Thoracic aorta (tissue), 2 donors: ENCODE measurements around the gene CD83. TPM values are rescaled to one million over a fixed set of nuclear protein-coding genes. Genes with fewer than 3 reads are reported as not detected.

Experiments used
- ATAC-seq: fragments of 150-250 bp; one replicate; pipeline ENCODE4 v1.8.0; 2017; ENCODE audit warnings: low read depth; ENCODE audit not compliant: insufficient number of reproducible peaks, low FRiP score
- DNase-seq: peaks from one replicate; pipeline ENCODE4 v3.0.0-alpha.2; 2020; ENCODE audit warnings: low spot score
- H3K27ac ChIP-seq, 2 donors: fragments of 200-600 bp; sonication (generic); 1 replicate in 1 of 2; 2 replicates in 1 of 2; pipeline ENCODE4 v1.5.1; 2016; ENCODE audit warnings: mild to moderate bottlenecking in 2 of 2, moderate library complexity in 2 of 2
- H3K27me3 ChIP-seq: fragments of 200-600 bp; sonication (generic); replicated peaks from 2 replicates; pipeline ENCODE4 v1.6.0; 2016; ENCODE audit warnings: mild to moderate bottlenecking; ENCODE audit not compliant: insufficient read depth
- H3K36me3 ChIP-seq: fragments of 200-600 bp; sonication (generic); one replicate; pipeline ENCODE4 v1.5.1; 2016
- H3K4me1 ChIP-seq, 2 donors: fragments of 200-600 bp; sonication (generic); 1 replicate in 1 of 2; 2 replicates in 1 of 2; pipeline versions ENCODE4 v1.5.1 to v1.6.0; 2016; ENCODE audit warnings: low read depth in 2 of 2, mild to moderate bottlenecking in 1 of 2; ENCODE audit not compliant: control insufficient read depth in 1 of 2
- H3K4me3 ChIP-seq: fragments of 200-600 bp; sonication (generic); 2 replicates; pipeline ENCODE4 v1.5.1; 2016; ENCODE audit warnings: mild to moderate bottlenecking
- H3K9me3 ChIP-seq: fragments of 200-600 bp; sonication (generic); 2 replicates; pipeline ENCODE4 v1.5.1; 2016
- CTCF ChIP-seq: fragments of 200-600 bp; sonication (generic); IDR thresholded peaks from one replicate; pipeline ENCODE4 v1.5.1; 2019; ENCODE audit warnings: antibody characterized with exemption
- total RNA-seq, 2 donors: library from RNA; depleted of rRNA; stranded (reverse); fragments of >200 nt; gene quantifications; one replicate each; pipeline versions ENCODE4 v1.1.0 to v1.2.3, GENCODE V29; 2016

CD83 gene
- total RNA-seq, 2 donors from 2014 or later, result 1.1 to 8.0 TPM

GRCh38 chr6:14085176-14085787 is 32.3 kb upstream of the CD83 start:
- H3K4me3 ChIP-seq, result no peak overlapping the region
- no peak for ATAC-seq
- H3K27ac ChIP-seq, result no peak overlapping the region
- H3K9me3 ChIP-seq, result no peaks in the 10 kb centered on the region
- H3K36me3 ChIP-seq, result no peaks in the 10 kb centered on the region
- H3K27me3 ChIP-seq, result no peaks in the 10 kb centered on the region
- TF ChIP-seq CTCF, result no peak
- no peak for DNase-seq
- no peaks in the 10 kb centered on the region for H3K4me1 ChIP-seq

GRCh38 chr6:14086701-14087100 is 30.9 kb upstream of the CD83 start:
- no peaks in the 10 kb centered on the region for H3K9me3 ChIP-seq
- no peak for TF ChIP-seq CTCF
- DNase-seq (no peak), ATAC-seq (no peak)
- no peak overlapping the region for H3K4me3 ChIP-seq
- H3K27ac ChIP-seq, result no peak overlapping the region
- no peaks in the 10 kb centered on the region for H3K36me3 ChIP-seq
- H3K27me3 ChIP-seq, result no peaks in the 10 kb centered on the region
- no peaks in the 10 kb centered on the region for H3K4me1 ChIP-seq

- Histone ChIP-seq H3K27ac (no peak overlapping the region), H3K9me3 (no peaks in the 10 kb centered on the region), H3K4me3 (no peak overlapping the region), H3K4me1 (no peaks in the 10 kb centered on the region), H3K36me3 (no peaks in the 10 kb centered on the region), H3K27me3 (no peaks in the 10 kb centered on the region)
- no peak for TF ChIP-seq CTCF
- no peak for ATAC-seq
- no peak for DNase-seq
These were observed 28.9 kb upstream of the CD83 start for GRCh38 chr6:14088600-14089192.

- Histone ChIP-seq H3K36me3 (no peaks in the 10 kb centered on the region), H3K4me1 (no peaks in the 10 kb centered on the region), H3K27ac (no peak overlapping the region), H3K9me3 (no peaks in the 10 kb centered on the region), H3K27me3 (no peaks in the 10 kb centered on the region), H3K4me3 (no peak overlapping the region)
- no peak for DNase-seq
- no peak for TF ChIP-seq CTCF
- no peak for ATAC-seq
These were observed 28.3 kb upstream of the CD83 start for GRCh38 chr6:14089224-14089623.

GRCh38 chr6:14091339-14091978 is 26.1 kb upstream of the CD83 start:
- no peak overlapping the region for H3K4me3 ChIP-seq
- no peaks in the 10 kb centered on the region for H3K27me3 ChIP-seq
- no peak for TF ChIP-seq CTCF
- H3K4me1 ChIP-seq, result no peaks in the 10 kb centered on the region
- DNase-seq (no peak), ATAC-seq (no peak)
- H3K9me3 ChIP-seq, result no peaks in the 10 kb centered on the region
- H3K27ac ChIP-seq, result no peak overlapping the region
- H3K36me3 ChIP-seq, result no peaks in the 10 kb centered on the region
